ENCODE results near the gene BAG3. TPM values are rescaled to one million over a fixed set of nuclear protein-coding genes. Genes with fewer than 3 reads are reported as not detected.

BAG3 gene
- total and polyA plus RNA-seq, 9 of the 15 experiments (the other 6 are each of a cell fraction or from before 2014, with no cell fraction given) = 2.6 to 27.4 (median 7.2) TPM

GRCh38 chr10:119650692-119651513 lies at the start of gene BAG3 (continued):
- TF ChIP-seq RBFOX2 (IDR thresholded peaks at IDR 0.05; ENCODE audit: low read depth, low read length) = peak; percentile 68
- no peak for TF ChIP-seq ZSCAN29 (IDR thresholded peaks at IDR 0.05)
- no peak for TF ChIP-seq HNRNPH1 (optimal IDR thresholded peaks at IDR 0.05; ENCODE audit: low read depth, low read length)
- peak; percentile 53 for TF ChIP-seq ATF3 (IDR thresholded peaks at IDR 0.05)
- TF ChIP-seq ATF3 (CRISPR knock-in tag; conservative IDR thresholded peaks at IDR 0.05) = no peak
- TF ChIP-seq TBP (optimal IDR thresholded peaks at IDR 0.05; ENCODE audit: low read depth, low read length) = peak; percentile 86
- peak; percentile 30; the same call in 1 of the 2 replicates for TF ChIP-seq CTBP1 (IDR thresholded peaks at IDR 0.05; ENCODE audit: borderline replicate concordance)

GRCh38 chr10:119602241-119603095 lies 48.7 kb upstream of the BAG3 start:
- in situ Hi-C loops (cut with MboI) = loop anchor here (10.0 kb wide), 1 partner anchor 262 kb away; no protein-coding TSS in a partner anchor
- no peaks in the 10 kb centered on the region for H3K9me1 ChIP-seq (ENCODE audit: control insufficient read depth, insufficient read depth, low read length)
- ChIA-PET POLR2A (no interaction called here), CTCF (ENCODE audit: low intra/inter-chr PET ratio) (interaction anchor here (0.6 kb wide), 1 partner anchor 28 kb away, joined by 3 read pairs; no protein-coding TSS in a partner anchor)
- no peak overlapping the region for H2AFZ ChIP-seq (ENCODE audit: low read depth, low read length)
- peak; percentile 72 for FAIRE-seq
- no peaks in the 10 kb centered on the region for H3K27me3 ChIP-seq (ENCODE audit: control insufficient read depth in 2 of 2, insufficient read depth in 2 of 2, low read length in 2 of 2)
- H3K79me2 ChIP-seq (ENCODE audit: control insufficient read depth, insufficient read depth, low read length) = peaks cover 4% of the 10 kb centered on the region; the same call in 1 of the 3 replicates
- no TSS peak for BruUV-seq (replicated peaks)
- no peaks in the 10 kb centered on the region for H4K20me1 ChIP-seq (replicated peaks; ENCODE audit: control insufficient read depth, insufficient read depth, low read length)
- no peaks in the 10 kb centered on the region for H3K36me3 ChIP-seq (ENCODE audit: control insufficient read depth, insufficient read depth, low read length)
- H3K27ac ChIP-seq (ENCODE audit: extremely low read depth, low read depth, low read length) = no peak overlapping the region
- H3K9me3 ChIP-seq (replicated peaks; ENCODE audit: control insufficient read depth, insufficient read depth, low read depth, low read length) = peaks cover 2% of the 10 kb centered on the region; the same call in 1 of the 2 replicates
- intact Hi-C loops (cut with micrococcal nuclease) = loop anchor here (5.0 kb wide), 1 partner anchor 405 kb away; no protein-coding TSS in a partner anchor
- WGBS (ENCODE audit: insufficient coverage, low coverage, missing lambda C conversion rate) = 0% methylated on average over 2 of the region's 2 CpGs
- no peak overlapping the region for H3K4me2 ChIP-seq (ENCODE audit: insufficient read depth, low read length)
- H3K4me3 ChIP-seq = no peak overlapping the region
- H3K4me1 ChIP-seq (replicated peaks in 1 of 2; ENCODE audit: control insufficient read depth in 2 of 2, insufficient read depth in 2 of 2, low read length in 2 of 2) = no peaks in the 10 kb centered on the region; a peak in 2 of 5 replicates
- DNase-seq (ENCODE audit: extremely low read depth in 1 of 4, low spot score in 3 of 4) = peak in 3 of 4 experiments; percentile 11 to 65 (median 46)
- ATAC-seq = peak; percentile 95
- H3K9ac ChIP-seq (ENCODE audit: insufficient read depth in 1 of 2, low read depth in 2 of 2, low read length in 2 of 2) = no peak overlapping the region
- TF ChIP-seq MBD1 (CRISPR knock-in tag; IDR thresholded peaks at IDR 0.05) (no peak), ARID2 (IDR thresholded peaks at IDR 0.05) (no peak), DMBX1 (CRISPR knock-in tag; IDR thresholded peaks at IDR 0.05; ENCODE audit: borderline replicate concordance) (no peak), RUNX1 (IDR thresholded peaks at IDR 0.05; ENCODE audit: low read depth) (no peak), ZNF347 (CRISPR knock-in tag; IDR thresholded peaks at IDR 0.05; ENCODE audit: low read depth) (no peak), CEBPB (tag; IDR thresholded peaks at IDR 0.05) (peak; percentile 63), FOXO4 (CRISPR knock-in tag; IDR thresholded peaks at IDR 0.05) (no peak), MCM3 (IDR thresholded peaks at IDR 0.05) (no peak)
